Neuron (in vitro differentiated cells): Measurements from ENCODE around the gene DTNBP1.
"Not testable (repeated sequence)": the region's sequence is repeated elsewhere in the genome, so short reads cannot be mapped to it uniquely, and the experiment has no call there.

Experiments used
- H2AFZ ChIP-seq: one replicate; pipeline ENCODE4 v1.6.1; 2013; ENCODE audit warnings: low read depth, mild to moderate bottlenecking, inconsistent platforms, low read length, moderate library complexity
- H3K27me3 ChIP-seq: one replicate; pipeline ENCODE4 v1.6.1; 2013; ENCODE audit warnings: low read length; ENCODE audit not compliant: insufficient read depth
- H3K36me3 ChIP-seq: one replicate; pipeline ENCODE4 v1.6.1; 2013; ENCODE audit warnings: low read length; ENCODE audit not compliant: insufficient read depth
- H3K4me1 ChIP-seq: one replicate; pipeline ENCODE4 v1.6.1; 2013; ENCODE audit warnings: low read length; ENCODE audit not compliant: insufficient read depth
- H3K4me3 ChIP-seq: 2 replicates; pipeline ENCODE4 v1.5.1; 2013; ENCODE audit warnings: mild to moderate bottlenecking, low read length, moderate library complexity
- H3K9me3 ChIP-seq: one replicate; pipeline ENCODE4 v1.6.1; 2013; ENCODE audit warnings: low read length

The DTNBP1 gene

DNA sequence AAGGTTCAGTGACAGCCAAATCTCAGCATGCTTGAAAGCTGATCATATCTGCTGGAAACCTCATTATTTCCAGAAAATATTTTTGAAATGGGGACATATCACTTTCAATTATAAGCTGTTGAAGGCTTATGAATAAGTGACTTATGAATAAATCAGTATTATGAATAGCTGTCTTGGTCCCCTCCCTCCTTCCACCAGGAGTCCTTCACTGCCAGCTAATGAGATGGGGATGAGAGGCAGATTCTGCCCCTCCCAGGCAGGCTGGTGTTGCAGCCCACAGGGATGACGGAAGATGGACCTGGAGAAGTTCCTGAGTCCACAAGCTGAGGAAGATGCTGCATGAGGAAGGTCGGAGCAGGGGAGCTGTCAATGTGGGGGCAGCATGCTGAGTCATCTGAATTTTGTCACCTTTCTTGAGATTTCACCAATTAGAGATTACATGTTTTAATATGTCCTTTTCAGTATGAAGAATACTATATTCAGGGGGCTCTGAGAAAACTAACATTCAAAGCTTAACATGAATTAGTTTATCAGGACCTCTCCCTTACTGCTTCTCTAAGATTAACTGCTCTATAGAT lies 112.2 kb downstream of the DTNBP1 start:
- Histone ChIP-seq H3K9me3 (no peaks in the 10 kb centered on the region), H3K4me3 (no peak overlapping the region), H3K27me3 (no peaks in the 10 kb centered on the region), H3K36me3 (no peaks in the 10 kb centered on the region), H2AFZ (no peak overlapping the region), H3K4me1 (peaks cover 4% of the 10 kb centered on the region)

DNA sequence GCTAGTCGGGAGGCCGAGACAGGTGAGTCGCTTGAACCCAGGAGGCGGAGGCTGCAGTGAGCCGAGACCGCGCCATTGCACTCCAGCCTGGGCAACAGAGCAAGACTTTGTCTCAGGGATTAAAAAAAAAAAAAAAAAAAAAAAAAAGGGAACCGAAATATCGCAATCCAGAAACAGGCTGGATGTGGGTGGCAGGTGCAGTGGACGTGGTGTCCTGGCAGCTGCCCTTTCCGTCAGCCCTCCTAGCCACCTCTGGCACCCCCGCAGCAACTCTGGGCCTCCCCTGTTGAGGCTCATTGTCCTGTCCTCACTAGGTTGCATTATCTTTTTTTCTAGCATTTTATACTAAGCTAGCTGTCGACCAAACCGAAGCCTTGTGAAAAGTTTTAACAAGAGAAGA lies 113.5 kb downstream of the DTNBP1 start:
- Histone ChIP-seq H2AFZ (no peak overlapping the region), H3K9me3 (no peaks in the 10 kb centered on the region), H3K4me3 (no peak overlapping the region), H3K27me3 (no peaks in the 10 kb centered on the region), H3K36me3 (no peaks in the 10 kb centered on the region), H3K4me1 (peaks cover 4% of the 10 kb centered on the region)

DNA sequence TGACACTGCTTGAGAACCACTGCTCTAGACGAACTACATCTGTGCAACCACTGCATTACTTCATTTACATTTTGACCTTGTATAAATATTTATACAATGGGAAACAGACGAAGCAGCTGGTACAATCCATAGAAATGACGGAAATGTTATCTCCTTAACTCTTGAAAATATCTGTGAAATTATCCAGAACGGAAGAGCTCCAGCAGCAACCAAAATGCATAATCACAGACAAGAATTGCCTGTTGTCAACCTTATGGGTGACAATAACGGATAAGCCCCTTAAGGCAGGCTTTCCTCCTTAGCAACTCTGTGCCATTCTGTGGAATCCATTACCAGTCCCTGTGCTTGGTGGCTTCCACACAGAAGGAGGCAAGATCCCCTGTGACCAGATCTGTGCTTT lies 115.4 kb downstream of the DTNBP1 start:
- H3K36me3 ChIP-seq, result no peaks in the 10 kb centered on the region
- H3K4me1 ChIP-seq, result peaks cover 4% of the 10 kb centered on the region
- H3K9me3 ChIP-seq, result no peaks in the 10 kb centered on the region

DNA sequence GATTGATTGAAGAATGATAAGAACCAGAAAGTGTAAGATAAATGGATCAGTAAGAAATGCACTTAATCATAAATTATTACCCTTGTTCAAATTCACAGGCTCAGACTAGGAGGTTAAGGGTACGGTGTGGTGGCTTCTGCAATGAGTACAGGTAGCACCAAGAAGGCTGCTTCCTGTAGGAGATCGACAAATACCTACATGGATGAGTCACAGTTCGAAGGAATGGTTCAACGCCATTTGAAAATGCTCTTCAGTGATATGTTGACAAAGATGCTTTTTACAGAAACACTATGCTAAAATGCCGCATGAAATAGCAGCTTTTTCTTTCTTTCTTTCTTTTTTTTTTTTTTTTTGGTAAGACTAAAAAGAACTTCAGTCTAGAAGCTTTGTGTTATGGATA lies 116.2 kb downstream of the DTNBP1 start:
- no peaks in the 10 kb centered on the region for H3K36me3 ChIP-seq
- H3K4me1 ChIP-seq, result peaks cover 4% of the 10 kb centered on the region
- no peaks in the 10 kb centered on the region for H3K27me3 ChIP-seq
- H3K4me3 ChIP-seq, result no peak overlapping the region
- H3K9me3 ChIP-seq, result no peaks in the 10 kb centered on the region
- no peak overlapping the region for H2AFZ ChIP-seq

More for the DNA sequence above, 115.4 kb downstream of the DTNBP1 start:
- Histone ChIP-seq H3K4me3 (no peak overlapping the region), H3K27me3 (no peaks in the 10 kb centered on the region), H2AFZ (no peak overlapping the region)

DNA sequence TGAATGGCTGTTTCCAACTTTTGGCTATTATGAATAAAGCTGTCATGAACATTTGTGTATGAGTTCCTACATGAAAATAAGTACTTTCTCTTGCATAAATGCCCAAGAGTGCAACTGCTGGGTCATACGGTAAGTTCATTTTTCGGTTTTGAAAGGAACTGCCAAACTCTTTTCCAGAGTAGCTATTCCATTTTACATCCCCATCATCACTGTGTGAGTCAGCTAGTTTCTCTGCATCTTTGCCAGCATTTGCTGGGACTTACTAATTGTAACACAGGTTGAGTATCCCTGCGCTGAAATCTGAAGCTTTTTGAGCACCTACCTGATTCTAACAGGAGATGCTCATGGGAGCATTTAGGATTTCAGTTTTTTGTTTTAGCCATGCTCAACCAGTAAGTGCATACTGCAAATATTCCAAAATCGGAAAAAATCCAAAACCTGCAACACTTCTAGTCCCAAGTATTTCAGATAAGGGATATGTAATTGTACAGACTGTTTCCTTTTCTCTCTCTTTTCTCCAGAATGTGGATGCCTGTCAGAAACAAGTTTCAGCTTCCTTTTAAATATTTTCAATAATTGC lies 118.4 kb downstream of the DTNBP1 start:
- H3K9me3 ChIP-seq, result no peaks in the 10 kb centered on the region
- no peak overlapping the region for H2AFZ ChIP-seq

DNA sequence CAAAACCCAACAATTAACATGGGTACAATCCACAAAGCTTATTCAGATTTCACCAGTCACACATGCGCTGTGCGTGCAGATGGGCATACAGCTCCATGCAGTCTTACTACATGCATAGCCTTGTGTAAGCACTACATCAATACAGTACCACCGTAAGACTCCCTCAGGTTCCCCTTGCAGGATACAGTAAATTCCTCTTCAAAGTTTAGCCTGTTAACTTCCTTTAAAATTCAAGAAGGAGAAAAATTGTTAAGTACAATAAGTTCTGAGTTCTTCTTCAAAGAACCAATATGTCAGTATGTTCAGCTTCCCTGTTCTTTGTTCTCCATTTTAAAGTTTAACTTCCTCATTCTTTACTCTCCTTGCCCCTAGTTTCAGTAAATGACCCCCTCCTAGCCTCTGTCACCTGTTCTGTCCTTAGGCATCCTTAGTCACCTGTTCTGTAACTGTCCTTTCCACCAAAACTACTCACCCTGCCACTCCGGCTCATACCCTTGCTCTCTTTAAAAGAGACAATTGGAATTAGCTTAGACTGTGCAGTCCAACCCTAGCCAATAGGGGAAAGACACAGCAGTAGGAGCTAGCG lies 119.4 kb downstream of the DTNBP1 start:
- not testable (repeated sequence) for H3K4me1 ChIP-seq, H2AFZ ChIP-seq, H3K4me3 ChIP-seq, H3K9me3 ChIP-seq, H3K27me3 ChIP-seq, H3K36me3 ChIP-seq

More for the DNA sequence above, 118.4 kb downstream of the DTNBP1 start:
- Histone ChIP-seq H3K4me1 (no peaks in the 10 kb centered on the region), H3K4me3 (no peak overlapping the region), H3K36me3 (no peaks in the 10 kb centered on the region), H3K27me3 (no peaks in the 10 kb centered on the region)

DNA sequence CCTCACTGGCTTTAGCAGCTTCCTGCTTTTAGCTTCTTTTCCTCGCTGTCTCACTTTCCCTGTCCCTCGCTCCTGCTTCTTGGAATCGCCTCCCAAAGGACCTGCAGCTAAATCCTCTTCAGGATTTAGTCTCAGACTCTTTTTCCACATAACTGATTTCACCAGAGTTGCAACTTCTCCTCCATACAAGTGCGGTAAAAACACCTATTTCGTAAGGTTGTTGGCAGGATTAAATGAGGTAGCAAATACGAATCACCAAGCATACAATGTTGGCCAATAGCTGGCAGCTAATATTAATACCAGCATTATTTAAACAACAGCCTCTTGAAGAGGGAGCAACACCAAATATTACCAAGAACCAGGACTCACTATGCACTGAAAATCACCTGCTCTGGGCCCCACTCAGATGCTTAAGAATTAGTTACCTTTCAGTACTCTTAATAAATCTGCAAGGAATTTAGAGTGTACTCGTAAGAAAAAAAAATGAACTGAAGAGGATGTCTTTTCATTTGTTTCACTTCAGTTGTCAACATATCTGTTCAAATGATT lies 123.0 kb downstream of the DTNBP1 start:
- Histone ChIP-seq H3K4me1 (no peaks in the 10 kb centered on the region), H3K9me3 (no peaks in the 10 kb centered on the region), H2AFZ (no peak overlapping the region), H3K36me3 (no peaks in the 10 kb centered on the region), H3K4me3 (no peak overlapping the region), H3K27me3 (no peaks in the 10 kb centered on the region)

DNA sequence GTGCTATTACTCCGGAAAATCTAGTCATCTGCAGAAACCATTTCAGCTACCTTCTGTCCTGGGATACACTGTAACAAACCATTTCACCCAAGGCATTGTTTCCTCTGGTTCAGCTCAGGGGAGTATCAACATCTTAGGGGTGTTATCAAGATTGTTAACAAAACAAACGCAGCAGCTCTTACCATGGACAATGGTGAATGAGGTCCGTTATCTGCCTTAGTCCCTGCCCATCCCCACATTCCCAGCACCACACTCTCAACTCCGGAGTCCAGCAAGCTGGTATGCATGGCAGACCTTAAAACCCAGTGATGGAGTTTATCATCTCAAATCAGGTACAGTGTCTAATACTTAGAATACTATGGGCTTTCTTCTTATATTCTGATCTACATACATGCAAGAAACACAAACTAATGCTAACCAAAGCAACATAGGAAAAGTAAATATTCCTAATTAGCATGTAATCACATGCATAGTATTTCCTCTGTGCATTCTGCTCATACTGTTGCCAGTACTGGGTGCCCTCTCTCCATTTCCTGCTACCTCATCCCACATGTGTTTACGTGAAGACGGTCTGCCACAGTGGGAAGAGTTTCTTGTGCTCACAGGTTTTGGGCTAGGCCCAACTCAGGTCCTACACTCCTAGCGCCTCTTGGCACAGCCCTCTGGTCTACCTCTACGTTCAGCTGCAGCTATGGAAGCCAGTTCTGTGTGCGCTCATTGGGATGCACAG lies 123.9 kb downstream of the DTNBP1 start:
- no peaks in the 10 kb centered on the region for H3K36me3 ChIP-seq

DNA sequence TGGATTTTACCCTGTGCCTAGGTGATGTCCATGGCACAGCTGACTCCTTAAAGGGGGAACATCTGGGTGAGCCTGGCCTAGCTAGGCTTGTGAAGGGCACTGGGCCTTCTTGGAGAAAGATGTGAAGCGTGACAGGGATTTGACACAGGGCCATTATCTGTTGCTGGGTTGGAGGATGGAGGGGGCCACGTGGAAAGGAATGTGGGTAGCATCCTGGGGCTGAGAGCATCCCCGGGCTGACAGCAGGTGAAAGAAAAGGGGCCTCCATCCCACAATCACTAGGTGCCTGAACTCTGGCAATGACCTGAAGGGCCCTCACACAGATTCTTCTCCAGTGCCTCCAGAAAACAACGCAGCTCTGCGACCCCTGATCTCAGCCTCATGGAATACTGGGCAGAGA lies 124.7 kb downstream of the DTNBP1 start:
- no peak overlapping the region for H3K4me3 ChIP-seq

More for the DNA sequence above, 123.9 kb downstream of the DTNBP1 start:
- H3K4me3 ChIP-seq, result no peak overlapping the region
- H2AFZ ChIP-seq, result no peak overlapping the region
- H3K9me3 ChIP-seq, result no peaks in the 10 kb centered on the region
- H3K4me1 ChIP-seq, result no peaks in the 10 kb centered on the region
- no peaks in the 10 kb centered on the region for H3K27me3 ChIP-seq

DNA sequence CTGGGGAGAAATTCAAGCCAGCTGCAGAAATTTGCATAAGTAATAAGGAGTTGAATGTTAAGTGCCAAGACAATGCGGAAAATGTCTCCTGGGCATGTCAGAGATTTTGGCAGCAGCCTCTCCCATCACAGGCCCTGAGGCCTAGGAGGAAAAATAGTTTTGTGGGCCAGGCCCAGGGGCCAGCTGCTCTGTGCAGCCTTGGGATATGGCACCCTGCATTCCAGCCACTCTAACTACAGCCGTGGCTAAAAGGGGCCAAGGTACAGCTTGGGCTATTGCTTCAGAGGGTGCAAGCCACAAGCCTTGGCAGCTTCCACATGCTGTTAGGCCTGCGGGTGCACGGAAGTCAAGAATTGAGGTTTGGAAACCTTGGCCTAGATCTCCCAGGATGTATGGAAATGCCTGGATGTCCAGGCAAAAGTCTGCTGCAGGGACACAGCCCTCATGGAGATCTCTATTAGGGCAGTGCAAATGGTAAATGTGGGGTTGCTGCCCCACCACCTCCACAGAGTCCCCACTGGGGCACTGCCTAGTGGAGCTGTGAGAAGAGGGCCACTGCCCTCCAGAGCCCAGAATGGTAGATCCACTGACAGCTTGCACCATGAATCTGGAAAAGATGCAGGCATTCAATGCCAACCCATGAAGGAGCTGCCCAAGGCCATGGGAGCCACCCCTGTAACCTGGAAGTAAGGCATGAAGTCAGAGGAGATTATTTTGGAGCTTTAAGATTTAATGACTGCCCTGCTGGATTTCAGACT lies 126.5 kb downstream of the DTNBP1 start:
- Histone ChIP-seq H3K36me3 (no peaks in the 10 kb centered on the region), H3K4me1 (no peaks in the 10 kb centered on the region), H3K4me3 (no peak overlapping the region), H2AFZ (no peak overlapping the region), H3K9me3 (no peaks in the 10 kb centered on the region), H3K27me3 (no peaks in the 10 kb centered on the region)

More for the DNA sequence above, 124.7 kb downstream of the DTNBP1 start:
- Histone ChIP-seq H3K27me3 (no peaks in the 10 kb centered on the region), H3K36me3 (no peaks in the 10 kb centered on the region), H2AFZ (no peak overlapping the region), H3K9me3 (no peaks in the 10 kb centered on the region), H3K4me1 (no peaks in the 10 kb centered on the region)

DNA sequence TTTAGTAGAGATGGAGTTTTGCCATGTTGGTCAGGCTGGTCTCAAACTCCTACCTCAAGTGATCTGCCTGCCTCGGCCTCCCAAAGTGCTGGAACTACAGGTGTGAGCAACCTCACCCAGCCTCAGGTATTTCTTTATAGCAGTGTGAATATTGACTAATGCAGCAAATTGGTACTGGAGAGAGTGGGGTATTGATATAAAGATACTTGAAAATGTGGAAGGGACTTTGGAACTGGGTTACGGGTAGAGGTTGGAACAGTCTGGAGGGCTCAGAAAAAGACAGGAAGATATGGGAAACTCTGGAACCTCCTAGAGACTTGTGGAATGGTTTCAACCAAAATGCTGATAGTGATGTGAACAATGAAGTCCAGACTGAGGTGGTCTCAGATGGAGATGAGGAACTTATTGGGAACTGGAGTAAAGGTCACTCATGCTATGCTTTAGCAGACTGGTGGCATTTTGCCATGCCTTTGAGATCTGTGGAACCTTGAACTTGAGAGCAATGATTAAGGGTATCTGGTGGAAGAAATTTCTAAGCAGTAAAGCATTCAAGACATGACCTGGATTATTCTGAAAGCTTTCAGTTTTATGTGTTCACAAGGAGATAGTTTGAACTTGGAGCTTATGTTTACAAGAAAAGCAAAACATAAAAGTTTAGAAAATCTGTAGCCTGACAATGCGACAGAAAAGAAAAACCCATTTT lies 127.2 kb downstream of the DTNBP1 start:
- no peaks in the 10 kb centered on the region for H3K9me3 ChIP-seq
- H3K4me1 ChIP-seq, result no peaks in the 10 kb centered on the region
- H3K36me3 ChIP-seq, result no peaks in the 10 kb centered on the region
- no peak overlapping the region for H3K4me3 ChIP-seq
- H2AFZ ChIP-seq, result no peak overlapping the region
- no peaks in the 10 kb centered on the region for H3K27me3 ChIP-seq

DNA sequence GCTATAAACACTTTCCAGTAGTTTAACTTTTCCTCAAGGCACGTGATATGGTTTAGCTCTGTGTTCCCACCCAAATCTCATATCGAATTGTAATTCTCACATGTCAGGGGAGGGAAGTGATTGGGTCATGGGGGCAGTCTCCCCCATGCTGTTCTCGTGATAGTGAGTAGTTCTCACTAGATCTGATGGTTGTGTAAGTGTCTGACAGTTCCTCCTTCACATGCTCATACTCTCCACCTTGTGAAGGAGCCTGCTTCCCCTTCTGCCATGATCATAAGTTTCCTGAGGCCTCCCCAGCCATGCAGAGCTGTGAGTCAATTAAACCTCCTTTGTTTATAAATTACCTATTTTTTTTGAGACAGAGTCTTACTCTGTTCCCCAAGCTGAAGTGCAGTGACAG lies 127.9 kb downstream of the DTNBP1 start:
- no peaks in the 10 kb centered on the region for H3K4me1 ChIP-seq
- no peaks in the 10 kb centered on the region for H3K9me3 ChIP-seq
- no peak overlapping the region for H3K4me3 ChIP-seq
- no peak overlapping the region for H2AFZ ChIP-seq
- no peaks in the 10 kb centered on the region for H3K36me3 ChIP-seq
- no peaks in the 10 kb centered on the region for H3K27me3 ChIP-seq
